WTC11 (cell line): Measurements from ENCODE around the gene CRAMP1.

Source experiments
- ATF3 ChIP-seq: sonication (generic); formaldehyde crosslinking; conservative IDR thresholded peaks from 2 replicates; pipeline ENCODE4 v1.8.1; 2022; ENCODE audit warnings: mild to moderate bottlenecking, missing genetic modification reagents
- CREB1 ChIP-seq: sonication (generic); formaldehyde crosslinking; IDR thresholded peaks from 2 replicates; pipeline ENCODE4 v1.8.0; 2023; ENCODE audit warnings: mild to moderate bottlenecking, missing genetic modification reagents
- ETV6 ChIP-seq: sonication (generic); formaldehyde crosslinking; IDR thresholded peaks from 2 replicates; pipeline ENCODE4 v1.8.1; 2022; ENCODE audit warnings: mild to moderate bottlenecking, missing genetic modification reagents
- HMGXB4 ChIP-seq: sonication (generic); formaldehyde crosslinking; IDR thresholded peaks from 2 replicates; pipeline ENCODE4 v1.8.1; 2023; ENCODE audit warnings: mild to moderate bottlenecking, moderate library complexity, missing genetic modification reagents
- IRF2 ChIP-seq: sonication (generic); formaldehyde crosslinking; IDR thresholded peaks from 2 replicates; pipeline ENCODE4 v1.8.0; 2022; ENCODE audit warnings: low read depth, missing genetic modification reagents, borderline replicate concordance
- TEAD4 ChIP-seq: sonication (generic); formaldehyde crosslinking; IDR thresholded peaks from 2 replicates; pipeline ENCODE4 v1.8.0; 2022; ENCODE audit warnings: mild to moderate bottlenecking, missing genetic modification reagents
- TP53 ChIP-seq: sonication (generic); formaldehyde crosslinking; IDR thresholded peaks from 2 replicates; pipeline ENCODE4 v1.8.1; 2023; ENCODE audit warnings: mild to moderate bottlenecking, missing genetic modification reagents
- TF ChIP-seq, protein P1 (sequence below): fragments of 200-600 bp; IDR thresholded peaks from 2 replicates; pipeline ENCODE4 v1.8.0; 2022; ENCODE audit warnings: antibody characterized with exemption
- TF ChIP-seq, protein P2 (sequence below): sonication (generic); formaldehyde crosslinking; IDR thresholded peaks from 2 replicates; pipeline ENCODE4 v1.8.0; 2022; ENCODE audit warnings: mild to moderate bottlenecking, missing genetic modification reagents
- TF ChIP-seq, protein P3 (sequence below): sonication (generic); formaldehyde crosslinking; IDR thresholded peaks from 2 replicates; pipeline ENCODE4 v1.8.1; 2023; ENCODE audit warnings: mild to moderate bottlenecking, missing genetic modification reagents

- TF ChIP-seq, protein P1, sequence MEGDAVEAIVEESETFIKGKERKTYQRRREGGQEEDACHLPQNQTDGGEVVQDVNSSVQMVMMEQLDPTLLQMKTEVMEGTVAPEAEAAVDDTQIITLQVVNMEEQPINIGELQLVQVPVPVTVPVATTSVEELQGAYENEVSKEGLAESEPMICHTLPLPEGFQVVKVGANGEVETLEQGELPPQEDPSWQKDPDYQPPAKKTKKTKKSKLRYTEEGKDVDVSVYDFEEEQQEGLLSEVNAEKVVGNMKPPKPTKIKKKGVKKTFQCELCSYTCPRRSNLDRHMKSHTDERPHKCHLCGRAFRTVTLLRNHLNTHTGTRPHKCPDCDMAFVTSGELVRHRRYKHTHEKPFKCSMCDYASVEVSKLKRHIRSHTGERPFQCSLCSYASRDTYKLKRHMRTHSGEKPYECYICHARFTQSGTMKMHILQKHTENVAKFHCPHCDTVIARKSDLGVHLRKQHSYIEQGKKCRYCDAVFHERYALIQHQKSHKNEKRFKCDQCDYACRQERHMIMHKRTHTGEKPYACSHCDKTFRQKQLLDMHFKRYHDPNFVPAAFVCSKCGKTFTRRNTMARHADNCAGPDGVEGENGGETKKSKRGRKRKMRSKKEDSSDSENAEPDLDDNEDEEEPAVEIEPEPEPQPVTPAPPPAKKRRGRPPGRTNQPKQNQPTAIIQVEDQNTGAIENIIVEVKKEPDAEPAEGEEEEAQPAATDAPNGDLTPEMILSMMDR = no peak
- no peak for TF ChIP-seq TEAD4 (CRISPR knock-in tag)
- TF ChIP-seq, protein P2, sequence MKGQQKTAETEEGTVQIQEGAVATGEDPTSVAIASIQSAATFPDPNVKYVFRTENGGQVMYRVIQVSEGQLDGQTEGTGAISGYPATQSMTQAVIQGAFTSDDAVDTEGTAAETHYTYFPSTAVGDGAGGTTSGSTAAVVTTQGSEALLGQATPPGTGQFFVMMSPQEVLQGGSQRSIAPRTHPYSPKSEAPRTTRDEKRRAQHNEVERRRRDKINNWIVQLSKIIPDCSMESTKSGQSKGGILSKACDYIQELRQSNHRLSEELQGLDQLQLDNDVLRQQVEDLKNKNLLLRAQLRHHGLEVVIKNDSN (CRISPR knock-in tag) = no peak
- TF ChIP-seq, protein P3, sequence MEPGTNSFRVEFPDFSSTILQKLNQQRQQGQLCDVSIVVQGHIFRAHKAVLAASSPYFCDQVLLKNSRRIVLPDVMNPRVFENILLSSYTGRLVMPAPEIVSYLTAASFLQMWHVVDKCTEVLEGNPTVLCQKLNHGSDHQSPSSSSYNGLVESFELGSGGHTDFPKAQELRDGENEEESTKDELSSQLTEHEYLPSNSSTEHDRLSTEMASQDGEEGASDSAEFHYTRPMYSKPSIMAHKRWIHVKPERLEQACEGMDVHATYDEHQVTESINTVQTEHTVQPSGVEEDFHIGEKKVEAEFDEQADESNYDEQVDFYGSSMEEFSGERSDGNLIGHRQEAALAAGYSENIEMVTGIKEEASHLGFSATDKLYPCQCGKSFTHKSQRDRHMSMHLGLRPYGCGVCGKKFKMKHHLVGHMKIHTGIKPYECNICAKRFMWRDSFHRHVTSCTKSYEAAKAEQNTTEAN (CRISPR knock-in tag) = no peak
- TF ChIP-seq ETV6 (CRISPR knock-in tag) = no peak
- TF ChIP-seq ATF3 (CRISPR knock-in tag) = no peak
- TF ChIP-seq IRF2 = no peak
- no peak for TF ChIP-seq CREB1 (CRISPR knock-in tag)
- no peak for TF ChIP-seq TP53 (CRISPR knock-in tag)
- TF ChIP-seq HMGXB4 (CRISPR knock-in tag) = no peak
Observed at GRCh38 chr16:1670866-1671265, 58.7 kb downstream of the CRAMP1 start.
